GM11168 (cell line): Measurements from ENCODE around the gene TRIM7.
"Not testable (repeated sequence)": the region's sequence is repeated elsewhere in the genome, so short reads cannot be mapped to it uniquely, and the experiment has no call there.

Experiments
- in situ Hi-C: fragments of 300-500 bp; cut with MboI; formaldehyde crosslinking; loops from one replicate; pipeline ENCODE4 v1.12.0; 2022; ENCODE audit warnings: low sequenced_read_pairs; ENCODE audit not compliant: unreplicated experiment

The TRIM7 gene

DNA sequence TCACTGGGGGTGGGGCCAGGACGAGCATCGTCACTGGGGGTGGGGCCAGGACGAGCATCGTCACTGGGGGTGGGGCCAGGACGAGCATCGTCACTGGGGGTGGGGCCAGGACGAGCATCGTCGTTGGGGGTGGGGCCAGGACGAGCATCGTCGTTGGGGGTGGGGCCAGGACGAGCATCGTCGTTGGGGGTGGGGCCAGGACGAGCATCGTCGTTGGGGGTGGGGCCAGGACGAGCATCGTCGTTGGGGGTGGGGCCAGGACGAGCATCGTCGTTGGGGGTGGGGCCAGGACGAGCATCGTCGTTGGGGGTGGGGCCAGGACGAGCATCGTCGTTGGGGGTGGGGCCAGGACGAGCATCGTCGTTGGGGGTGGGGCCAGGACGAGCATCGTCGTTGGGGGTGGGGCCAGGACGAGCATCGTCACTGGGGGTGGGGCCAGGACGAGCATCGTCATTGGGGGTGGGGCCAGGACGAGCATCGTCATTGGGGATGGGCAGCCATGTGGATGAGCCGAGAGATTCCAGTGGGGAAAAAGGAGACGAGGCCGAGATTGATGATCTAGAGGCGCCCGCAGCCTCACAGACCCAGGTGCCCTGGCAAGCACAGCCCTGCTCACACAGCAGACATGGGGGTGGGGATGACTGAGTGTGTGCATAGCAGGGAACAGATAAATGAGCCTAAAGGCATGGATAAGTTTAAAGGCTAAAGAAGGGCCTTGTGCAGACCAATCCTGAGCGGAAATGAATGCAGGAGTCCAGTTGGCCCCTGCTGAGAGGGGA is 44.1 kb downstream of the TRIM7 start:
- in situ Hi-C loops = not testable (repeated sequence)

DNA sequence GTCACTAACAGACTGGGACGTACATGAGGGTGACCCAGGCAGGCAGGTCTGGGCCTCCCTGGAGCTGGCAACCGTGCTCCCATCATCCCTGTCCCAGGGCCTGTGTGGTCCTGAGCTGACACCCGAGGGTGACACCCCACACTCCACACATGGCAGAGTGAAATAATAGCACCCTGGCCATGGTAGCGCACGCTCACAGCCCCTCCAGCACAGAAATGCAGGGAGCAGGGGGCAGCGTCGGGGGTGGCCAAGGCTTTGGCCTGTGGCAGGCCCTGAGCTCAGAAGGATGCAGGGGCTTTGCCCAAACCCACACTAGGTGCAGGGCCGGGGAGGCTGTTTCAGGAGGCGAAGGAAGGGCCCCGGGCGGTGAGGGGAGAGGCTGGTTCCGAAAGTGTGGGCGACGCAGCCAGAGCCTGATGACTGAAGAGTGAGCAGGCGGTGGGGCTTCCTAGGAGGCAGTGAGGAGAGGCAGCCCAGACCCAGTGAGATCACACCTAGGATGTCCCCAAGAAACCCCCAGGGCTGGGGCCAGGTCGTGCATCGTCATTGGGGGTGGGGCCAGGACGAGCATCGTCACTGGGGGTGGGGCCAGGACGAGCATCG is 44.7 kb downstream of the TRIM7 start:
- in situ Hi-C loops = no loop called here

DNA sequence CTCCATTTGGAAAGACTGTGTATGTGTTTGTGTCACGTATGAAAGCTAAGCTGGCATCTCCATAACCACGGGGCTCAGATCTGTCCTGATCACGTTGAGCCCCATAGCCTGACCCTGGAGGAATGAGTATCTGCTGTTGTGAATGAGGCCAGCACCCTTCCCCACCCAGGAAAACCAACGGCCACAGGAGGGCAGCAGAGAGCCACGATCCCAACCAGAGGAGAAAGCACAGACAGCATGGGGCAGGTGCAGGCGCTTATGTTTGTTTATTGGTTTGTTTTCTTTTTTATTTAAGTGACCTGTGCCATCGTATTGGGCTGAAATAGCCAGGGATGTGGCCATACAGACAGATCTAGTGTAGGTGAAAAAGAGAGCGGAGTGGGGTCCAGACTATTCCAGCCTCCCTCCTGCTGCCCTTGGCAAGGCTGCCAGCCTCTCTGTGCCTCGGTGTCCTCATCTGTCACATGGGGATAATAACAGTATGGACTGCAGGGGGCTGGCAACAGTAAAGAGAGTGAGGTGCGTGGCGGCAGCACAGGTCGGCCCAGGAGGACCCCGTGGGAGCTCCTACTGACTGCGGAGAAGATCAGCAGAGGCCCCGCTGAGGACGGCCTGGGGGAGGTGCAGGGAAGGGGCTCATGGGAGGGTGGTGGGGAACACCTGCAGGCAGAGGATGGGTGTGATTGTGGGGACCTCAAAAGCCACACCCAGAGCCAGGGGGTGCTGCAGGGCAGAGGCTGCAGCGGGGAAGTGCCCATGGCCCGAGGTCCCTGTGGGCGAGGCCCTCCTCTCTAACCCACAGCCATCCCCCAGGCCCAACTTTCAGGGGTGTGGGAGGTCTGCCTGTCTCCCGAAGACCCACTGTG is 45.5 kb downstream of the TRIM7 start:
- in situ Hi-C loops = loop anchor here (10.0 kb wide), 1 partner anchor 365 kb away; no protein-coding TSS in a partner anchor

DNA sequence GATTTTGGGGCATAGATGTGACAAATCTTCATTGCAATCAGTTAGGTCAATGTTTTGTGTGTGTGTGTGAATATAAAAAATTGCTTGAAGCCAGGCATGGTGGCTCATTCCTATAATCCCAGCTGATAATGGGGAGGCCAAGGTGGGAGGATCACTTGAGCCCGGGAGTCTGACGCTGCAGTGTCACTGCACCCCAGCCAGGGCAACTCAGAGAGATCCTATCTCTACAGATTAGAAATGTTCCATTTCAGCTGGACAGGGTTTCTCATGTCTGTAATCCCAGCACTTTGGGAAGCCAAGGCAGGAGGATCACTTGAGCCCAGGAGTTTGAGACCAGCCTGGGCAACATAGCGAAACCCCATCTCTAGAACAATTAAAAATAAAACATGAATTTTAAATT is 46.1 kb downstream of the TRIM7 start:
- in situ Hi-C loops = loop anchor here (10.0 kb wide), 1 partner anchor 364 kb away; no protein-coding TSS in a partner anchor

DNA sequence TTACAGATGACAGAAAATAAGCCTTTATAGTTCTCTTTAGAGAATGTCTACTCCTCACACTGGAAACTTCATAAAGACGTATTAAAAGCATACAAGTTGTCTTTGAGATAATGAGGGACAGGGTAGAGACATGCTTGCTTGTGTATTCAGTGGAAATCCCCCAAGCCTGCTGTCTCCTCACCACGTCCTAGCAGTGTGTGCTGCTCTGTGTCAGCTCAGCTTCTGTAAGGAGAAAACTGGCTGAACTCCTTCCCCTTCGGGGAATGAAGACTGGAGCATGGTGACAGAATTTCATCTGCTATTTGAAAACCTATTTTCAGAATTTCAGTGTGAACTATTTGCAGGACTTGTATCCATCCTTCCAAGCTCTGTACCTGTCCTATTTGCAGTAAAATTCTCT is 48.2 kb downstream of the TRIM7 start:
- in situ Hi-C loops = loop anchor here (10.0 kb wide), 1 partner anchor 362 kb away; no protein-coding TSS in a partner anchor

DNA sequence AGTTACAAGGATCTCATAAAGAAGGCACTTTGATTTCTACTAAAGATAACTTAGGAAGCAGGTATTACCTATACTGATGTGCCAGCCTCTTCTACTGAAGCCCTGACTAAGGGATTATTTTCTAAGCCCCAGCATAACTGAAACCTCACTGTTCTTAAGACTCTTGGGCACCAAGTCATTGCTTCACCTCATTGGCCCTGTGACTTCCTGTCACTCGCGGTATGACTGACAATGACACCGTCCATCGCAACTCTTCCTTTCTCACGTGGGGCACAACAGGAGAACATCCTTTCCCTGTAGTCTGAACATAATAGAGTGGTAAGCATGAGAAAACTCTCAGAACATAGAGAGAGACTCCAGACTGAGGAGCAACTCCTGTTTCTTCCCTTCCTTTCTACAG is 51.2 kb downstream of the TRIM7 start:
- in situ Hi-C loops = loop anchor here (10.0 kb wide), 1 partner anchor 359 kb away; no protein-coding TSS in a partner anchor

DNA sequence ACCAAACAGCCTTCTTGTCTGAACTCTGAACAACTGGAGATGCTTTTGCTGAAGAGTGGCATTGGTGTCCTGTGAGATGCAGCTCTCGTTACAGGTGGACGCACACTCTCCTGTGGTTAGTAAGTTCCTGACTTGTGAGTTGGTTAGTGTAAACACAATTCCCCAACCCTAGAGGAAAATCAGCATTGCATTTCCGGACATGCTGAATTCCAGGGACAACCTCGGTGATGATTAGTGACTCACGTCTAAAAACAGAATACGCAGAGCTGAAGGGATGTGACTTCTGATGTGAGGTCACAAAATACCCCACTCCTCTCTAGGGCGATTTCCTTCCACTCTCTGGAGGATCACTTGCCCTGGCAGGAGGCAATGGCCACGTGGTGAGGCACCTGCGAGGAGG is 52.6 kb downstream of the TRIM7 start:
- in situ Hi-C loops = loop anchor here (10.0 kb wide), 1 partner anchor 358 kb away; no protein-coding TSS in a partner anchor

DNA sequence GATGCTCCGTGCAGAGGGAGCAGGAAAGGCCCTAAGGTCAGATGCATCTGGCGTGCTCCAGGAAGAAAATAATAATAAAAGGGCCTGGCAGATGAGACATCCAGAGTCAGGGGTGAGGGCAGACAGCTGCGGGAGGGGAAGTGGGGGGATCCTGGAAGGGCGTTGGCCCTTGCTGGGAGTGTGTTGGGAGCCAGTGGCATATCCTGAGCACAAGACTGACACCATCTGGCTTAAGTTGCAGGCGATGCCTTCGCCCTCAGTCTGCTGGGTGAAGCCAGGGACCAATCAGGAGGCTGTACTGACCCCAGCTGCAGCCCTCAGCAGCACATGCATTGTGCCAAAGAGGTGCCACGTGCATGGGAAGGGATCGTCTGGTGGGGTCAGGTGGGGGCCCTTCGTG is 53.9 kb downstream of the TRIM7 start:
- in situ Hi-C loops = loop anchor here (10.0 kb wide), 1 partner anchor 356 kb away; no protein-coding TSS in a partner anchor

DNA sequence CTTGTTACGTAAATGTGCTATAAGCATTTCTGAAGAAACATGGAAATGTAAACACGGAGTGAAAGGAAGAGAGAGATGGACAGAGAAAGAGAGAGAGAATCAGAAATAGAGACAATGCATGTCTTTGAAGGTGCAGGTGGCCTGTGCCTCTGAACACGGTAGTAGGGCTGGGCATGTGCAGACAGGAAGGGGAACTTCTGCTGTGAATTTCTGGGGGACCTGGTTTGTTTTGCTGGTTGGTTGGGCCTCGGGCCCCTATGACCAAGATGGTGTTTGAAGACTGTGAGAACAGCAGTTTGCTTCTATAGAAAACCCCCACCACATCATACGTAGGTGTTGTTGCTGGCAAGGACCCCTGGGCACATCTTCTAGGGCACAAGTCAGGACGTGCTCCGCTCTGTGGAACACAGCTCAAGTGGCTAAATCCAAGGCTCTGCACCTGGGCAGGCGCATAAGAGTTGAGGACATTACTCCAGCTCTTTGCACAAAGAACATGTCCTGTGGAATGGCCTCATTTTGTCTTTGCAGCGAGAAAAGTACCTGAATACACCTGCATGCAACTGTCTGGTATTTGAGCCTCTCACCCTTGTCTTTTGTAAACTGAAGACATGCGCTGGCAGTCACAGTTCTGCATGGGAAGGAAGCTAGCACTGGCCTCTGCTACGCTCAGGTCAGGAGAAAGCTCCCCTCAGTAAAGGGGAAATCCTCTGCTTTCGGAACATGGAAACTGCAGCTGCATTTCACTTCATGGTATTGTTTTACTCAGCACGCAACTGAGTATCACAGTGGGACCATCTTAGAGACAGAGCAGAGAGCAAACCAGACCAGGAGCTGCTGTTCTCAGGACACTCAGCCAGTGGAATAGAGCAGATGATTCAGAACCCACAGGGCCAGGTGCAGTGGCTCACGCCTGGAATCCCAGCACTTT is 54.9 kb downstream of the TRIM7 start:
- in situ Hi-C loops = loop anchor here (10.0 kb wide), 1 partner anchor 355 kb away; no protein-coding TSS in a partner anchor

DNA sequence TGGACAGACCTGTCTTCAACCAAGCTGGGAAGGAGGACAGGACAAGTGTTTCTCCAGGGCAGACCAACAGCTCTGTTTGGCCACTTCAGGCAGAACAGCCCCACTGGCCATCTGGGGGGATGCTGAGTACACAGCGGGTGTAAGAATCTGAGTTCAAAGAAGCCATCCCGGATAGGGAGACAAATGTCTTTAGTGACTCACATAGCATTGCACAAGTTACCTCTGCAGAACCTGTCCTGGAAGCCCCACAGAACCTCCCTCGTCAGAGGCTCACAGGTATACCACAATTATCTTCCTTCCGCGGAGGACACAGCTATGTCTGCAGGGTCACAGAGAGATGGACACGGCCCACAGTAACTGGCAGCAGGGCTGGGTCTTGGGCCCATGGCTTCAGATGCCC is 55.6 kb downstream of the TRIM7 start:
- in situ Hi-C loops = no loop called here

DNA sequence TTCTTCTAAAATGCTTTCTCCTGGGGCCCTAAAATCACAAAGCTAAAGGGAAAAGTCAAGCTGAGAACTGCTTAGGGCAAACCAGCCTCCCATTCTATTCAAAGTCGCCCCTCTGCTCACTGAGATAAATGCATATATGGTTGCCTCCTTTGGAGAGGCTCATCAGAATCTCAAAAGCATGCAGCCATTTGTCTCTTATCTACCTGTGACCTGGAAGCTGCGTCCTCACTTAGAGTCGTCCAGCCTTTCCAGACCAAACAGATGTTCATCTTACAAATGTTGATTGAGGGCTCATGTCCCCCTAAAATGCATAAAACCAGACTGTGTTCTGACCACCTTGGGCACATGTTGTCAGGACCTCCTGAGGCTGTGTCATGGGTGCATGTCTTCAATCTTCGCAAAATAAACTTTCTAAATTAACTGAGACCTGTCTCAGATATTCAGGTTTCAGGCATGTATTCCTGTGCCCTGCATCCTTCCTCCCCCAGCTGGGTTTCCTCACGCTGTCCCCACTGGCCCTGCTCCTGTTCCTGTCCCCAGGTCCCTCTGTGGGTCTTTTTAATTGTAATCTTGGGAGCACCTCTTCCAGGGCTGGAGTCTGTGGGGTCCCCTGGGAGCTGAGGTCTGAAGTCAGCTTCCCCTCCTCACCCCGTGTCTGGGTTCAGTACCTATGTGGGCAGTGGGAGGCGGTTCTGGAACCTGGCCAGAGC is 57.9 kb downstream of the TRIM7 start, which contains the start of gene OR2V2:
Gene OR2V2 (plus strand): TSS at position 660 of the 710 bp plus-strand sequence. CDS start 7,357 bp downstream, outside the sequence.
- in situ Hi-C loops = not testable (repeated sequence)

DNA sequence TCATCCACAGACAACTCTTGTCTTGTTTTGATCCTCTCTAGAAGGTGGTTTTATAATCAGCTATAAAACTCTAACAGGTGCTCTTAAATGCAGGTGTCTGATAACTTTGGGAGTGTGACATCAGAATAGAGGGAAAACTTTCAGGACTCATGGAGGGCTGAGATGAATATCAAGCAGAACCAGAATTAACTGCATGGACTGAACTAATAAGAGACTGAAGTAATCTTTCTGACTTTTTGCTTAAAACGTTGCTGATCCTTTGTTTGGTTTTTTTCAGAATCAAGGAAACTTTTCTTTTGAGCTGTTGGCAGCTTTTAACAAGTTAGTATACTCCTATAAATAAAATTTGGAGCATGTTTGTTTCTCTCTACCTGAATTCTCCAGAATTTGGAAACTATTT is 59.9 kb downstream of the TRIM7 start:
- in situ Hi-C loops = no loop called here
